Keratinocyte (primary cell): Measurements from ENCODE around the gene RHOBTB3.

Experiments
- EZH2 ChIP-seq: IDR thresholded peaks from one replicate; pipeline ENCODE4 v1.6.1; 2012; ENCODE audit warnings: inconsistent platforms, mild to moderate bottlenecking, low read length, moderate library complexity
- TF ChIP-seq, protein P1 (sequence below), 3 experiments: IDR thresholded peaks in 1 of 3; conservative IDR thresholded peaks in 1 of 3; optimal IDR thresholded peaks in 1 of 3; 2 replicates in 2 of 3; 3 replicates in 1 of 3; pipeline versions ENCODE3 to v1.5.1; 2011; ENCODE audit warnings: low read length in 3 of 3, mild to moderate bottlenecking in 3 of 3, moderate library complexity in 2 of 3, control low read depth in 1 of 3, inconsistent platforms in 1 of 3; ENCODE audit not compliant: insufficient read depth in 2 of 3; ENCODE audit errors: extremely low read depth in 1 of 3

GRCh38 chr5:95841914-95842812, 111.0 kb downstream of the RHOBTB3 start:
- TF ChIP-seq, protein P1, sequence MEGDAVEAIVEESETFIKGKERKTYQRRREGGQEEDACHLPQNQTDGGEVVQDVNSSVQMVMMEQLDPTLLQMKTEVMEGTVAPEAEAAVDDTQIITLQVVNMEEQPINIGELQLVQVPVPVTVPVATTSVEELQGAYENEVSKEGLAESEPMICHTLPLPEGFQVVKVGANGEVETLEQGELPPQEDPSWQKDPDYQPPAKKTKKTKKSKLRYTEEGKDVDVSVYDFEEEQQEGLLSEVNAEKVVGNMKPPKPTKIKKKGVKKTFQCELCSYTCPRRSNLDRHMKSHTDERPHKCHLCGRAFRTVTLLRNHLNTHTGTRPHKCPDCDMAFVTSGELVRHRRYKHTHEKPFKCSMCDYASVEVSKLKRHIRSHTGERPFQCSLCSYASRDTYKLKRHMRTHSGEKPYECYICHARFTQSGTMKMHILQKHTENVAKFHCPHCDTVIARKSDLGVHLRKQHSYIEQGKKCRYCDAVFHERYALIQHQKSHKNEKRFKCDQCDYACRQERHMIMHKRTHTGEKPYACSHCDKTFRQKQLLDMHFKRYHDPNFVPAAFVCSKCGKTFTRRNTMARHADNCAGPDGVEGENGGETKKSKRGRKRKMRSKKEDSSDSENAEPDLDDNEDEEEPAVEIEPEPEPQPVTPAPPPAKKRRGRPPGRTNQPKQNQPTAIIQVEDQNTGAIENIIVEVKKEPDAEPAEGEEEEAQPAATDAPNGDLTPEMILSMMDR (optimal IDR thresholded peaks at IDR 0.05 in 1 of 3, IDR thresholded peaks at IDR 0.05 in 1 of 3, conservative IDR thresholded peaks at IDR 0.05 in 1 of 3; ENCODE audit: extremely low read depth in 1 of 3, insufficient read depth in 2 of 3, low read length in 3 of 3): no peak
- TF ChIP-seq EZH2: no peak
